Hepatocyte (in vitro differentiated cells): Measurements from ENCODE around the gene MDH1B. TPM values are rescaled to one million over a fixed set of nuclear protein-coding genes. Genes with fewer than 3 reads are reported as not detected.

Source experiments
- DNase-seq: peaks from one replicate; pipeline ENCODE4 v3.0.0-alpha.2; 2016; ENCODE audit warnings: low spot score
- H2AFZ ChIP-seq: fragments of 200-600 bp; sonication (generic); 2 replicates; pipeline ENCODE4 v1.6.0; 2016; ENCODE audit warnings: antibody characterized with exemption, mild to moderate bottlenecking
- H3K27ac ChIP-seq: fragments of 200-600 bp; sonication (generic); 2 replicates; pipeline ENCODE4 v1.5.1; 2016; ENCODE audit warnings: mild to moderate bottlenecking
- H3K27me3 ChIP-seq: fragments of 200-600 bp; sonication (generic); 2 replicates; pipeline ENCODE4 v1.6.1; 2016
- H3K36me3 ChIP-seq: fragments of 200-600 bp; sonication (generic); replicated peaks from 2 replicates; pipeline ENCODE4 v1.5.1; 2016; ENCODE audit warnings: low read depth; ENCODE audit not compliant: insufficient read depth
- H3K4me1 ChIP-seq: fragments of 200-600 bp; sonication (generic); 2 replicates; pipeline ENCODE4 v1.5.1; 2016; ENCODE audit warnings: mild to moderate bottlenecking, moderate library complexity; ENCODE audit not compliant: insufficient read depth
- H3K4me2 ChIP-seq: fragments of 200-600 bp; sonication (generic); 2 replicates; pipeline ENCODE4 v1.6.0; 2016
- H3K4me3 ChIP-seq: fragments of 200-600 bp; sonication (generic); 2 replicates; pipeline ENCODE4 v1.5.1; 2016; ENCODE audit warnings: mild to moderate bottlenecking
- H3K79me2 ChIP-seq: fragments of 200-600 bp; sonication (generic); 2 replicates; pipeline ENCODE4 v1.6.0; 2017; ENCODE audit warnings: mild to moderate bottlenecking
- H3K9me2 ChIP-seq: fragments of 200-600 bp; sonication (generic); replicated peaks from 2 replicates; pipeline ENCODE4 v1.6.0; 2017; ENCODE audit warnings: mild to moderate bottlenecking; ENCODE audit not compliant: insufficient read depth
- H3K9me3 ChIP-seq: fragments of 200-600 bp; sonication (generic); 2 replicates; pipeline ENCODE4 v1.5.1; 2016; ENCODE audit warnings: low read depth, mild to moderate bottlenecking
- H4K20me1 ChIP-seq: fragments of 200-600 bp; sonication (generic); 2 replicates; pipeline ENCODE4 v1.6.0; 2016; ENCODE audit warnings: mild to moderate bottlenecking; ENCODE audit not compliant: insufficient read depth, poor library complexity, severe bottlenecking
- EZH2 ChIP-seq: fragments of 200-600 bp; sonication (generic); IDR thresholded peaks from 2 replicates; pipeline ENCODE4 v1.6.1; 2016; ENCODE audit warnings: antibody characterized with exemption, mild to moderate bottlenecking, borderline replicate concordance
- EZH2phosphoT487 ChIP-seq: fragments of 200-600 bp; sonication (generic); IDR thresholded peaks from one replicate; pipeline ENCODE4 v1.6.1; 2018; ENCODE audit warnings: antibody characterized with exemption, mild to moderate bottlenecking, low read depth, moderate library complexity; ENCODE audit not compliant: unreplicated experiment, severe bottlenecking
- WGBS: methylation state at CpG from one replicate; pipeline ENCODE4 v1.1.6; 2016; ENCODE audit warnings: low lambda C conversion rate; ENCODE audit errors: missing lambda C conversion rate; 5-methylcytosine and 5-hydroxymethylcytosine counted together
- polyA plus RNA-seq: library from polyadenylated mRNA; unstranded; fragments of >200 nt; fragmentation: Nextera tagmentation; extraction: Ambion mirVana; gene quantifications from 2 replicates; pipeline ENCODE4 v1.2.1, GENCODE V29; 2016
- total RNA-seq: library from RNA; depleted of rRNA; stranded (reverse); fragments of >200 nt; gene quantifications from 2 replicates; pipeline ENCODE4 v1.2.3, GENCODE V29; 2014
- TF ChIP-seq, protein P1 (sequence below): fragments of 200-600 bp; sonication (generic); IDR thresholded peaks from 2 replicates; pipeline ENCODE4 v1.5.1; 2016; ENCODE audit warnings: antibody characterized with exemption, mild to moderate bottlenecking; ENCODE audit not compliant: poor library complexity

MDH1B gene
- total and polyA plus RNA-seq, 2 experiments from 2014 or later = 0.07 to 0.35 TPM

DNA sequence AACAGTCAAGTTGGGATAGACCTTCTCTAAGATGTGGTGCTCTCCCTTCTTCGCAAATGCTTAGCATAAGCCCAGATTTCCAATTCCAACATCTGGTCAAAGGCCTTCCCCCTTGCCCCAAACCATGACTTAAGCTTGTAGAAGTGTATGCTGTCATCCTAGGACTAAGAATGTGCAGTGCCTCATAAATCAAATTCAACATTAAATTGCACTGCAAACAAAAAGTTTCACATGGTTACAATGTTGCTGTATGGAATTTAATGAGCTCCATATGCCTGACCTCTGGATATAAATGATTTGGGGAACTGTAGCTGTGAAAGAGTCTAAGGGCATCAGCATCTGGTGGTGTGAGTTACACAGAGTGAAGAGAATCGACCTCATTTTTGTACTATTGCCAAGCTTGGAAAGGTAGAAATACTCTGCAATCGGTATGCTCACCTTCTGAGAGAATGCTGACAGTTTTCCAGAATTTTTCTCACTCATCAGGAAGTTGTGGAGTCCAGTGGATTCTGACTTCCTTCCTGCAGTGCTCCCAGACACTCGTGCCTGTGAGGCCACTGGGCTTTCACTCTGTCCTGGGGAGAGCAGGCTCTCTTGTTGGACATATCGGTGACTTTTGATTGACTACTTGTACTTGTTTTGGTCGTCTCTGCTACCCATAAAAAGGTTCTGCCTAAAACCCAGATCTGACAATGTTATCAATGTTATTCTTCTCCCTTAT lies 40.9 kb upstream of the MDH1B start:
- Histone ChIP-seq H4K20me1 (no peaks in the 10 kb centered on the region), H3K4me2 (no peak overlapping the region), H3K4me3 (no peak overlapping the region), H3K9me2 (no peaks in the 10 kb centered on the region), H3K79me2 (no peaks in the 10 kb centered on the region), H3K27ac (no peak overlapping the region), H2AFZ (no peak overlapping the region), H3K4me1 (no peaks in the 10 kb centered on the region), H3K9me3 (no peaks in the 10 kb centered on the region), H3K36me3 (no peaks in the 10 kb centered on the region), H3K27me3 (no peaks in the 10 kb centered on the region)
- WGBS = 64% methylated on average over 6 of the region's 6 CpGs
- TF ChIP-seq, protein P1, sequence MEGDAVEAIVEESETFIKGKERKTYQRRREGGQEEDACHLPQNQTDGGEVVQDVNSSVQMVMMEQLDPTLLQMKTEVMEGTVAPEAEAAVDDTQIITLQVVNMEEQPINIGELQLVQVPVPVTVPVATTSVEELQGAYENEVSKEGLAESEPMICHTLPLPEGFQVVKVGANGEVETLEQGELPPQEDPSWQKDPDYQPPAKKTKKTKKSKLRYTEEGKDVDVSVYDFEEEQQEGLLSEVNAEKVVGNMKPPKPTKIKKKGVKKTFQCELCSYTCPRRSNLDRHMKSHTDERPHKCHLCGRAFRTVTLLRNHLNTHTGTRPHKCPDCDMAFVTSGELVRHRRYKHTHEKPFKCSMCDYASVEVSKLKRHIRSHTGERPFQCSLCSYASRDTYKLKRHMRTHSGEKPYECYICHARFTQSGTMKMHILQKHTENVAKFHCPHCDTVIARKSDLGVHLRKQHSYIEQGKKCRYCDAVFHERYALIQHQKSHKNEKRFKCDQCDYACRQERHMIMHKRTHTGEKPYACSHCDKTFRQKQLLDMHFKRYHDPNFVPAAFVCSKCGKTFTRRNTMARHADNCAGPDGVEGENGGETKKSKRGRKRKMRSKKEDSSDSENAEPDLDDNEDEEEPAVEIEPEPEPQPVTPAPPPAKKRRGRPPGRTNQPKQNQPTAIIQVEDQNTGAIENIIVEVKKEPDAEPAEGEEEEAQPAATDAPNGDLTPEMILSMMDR = no peak
- TF ChIP-seq EZH2 (no peak), EZH2phosphoT487 (no peak)
- no peak for DNase-seq

DNA sequence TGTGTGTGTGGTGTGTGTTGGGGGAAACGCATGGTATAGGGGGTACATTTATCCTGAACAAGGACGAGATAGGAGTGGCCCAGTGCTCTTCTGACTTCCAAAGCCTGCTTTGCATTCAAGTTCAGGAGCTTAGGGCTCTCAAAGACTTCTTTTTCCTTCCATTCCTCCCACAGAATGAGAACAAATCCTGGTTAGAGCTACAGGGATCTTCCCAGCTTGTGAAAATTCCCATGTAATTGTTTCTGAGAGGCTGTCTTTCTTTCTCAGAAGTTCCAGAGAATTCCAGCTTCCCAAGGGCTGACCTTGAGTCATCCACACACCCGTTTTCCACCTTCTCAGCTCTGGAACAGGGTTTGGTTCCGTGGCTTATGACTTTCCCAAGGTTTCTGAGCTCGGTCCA lies 39.2 kb upstream of the MDH1B start:
- Histone ChIP-seq H3K27ac (no peak overlapping the region), H3K79me2 (no peaks in the 10 kb centered on the region), H4K20me1 (no peaks in the 10 kb centered on the region), H2AFZ (no peak overlapping the region), H3K4me1 (no peaks in the 10 kb centered on the region), H3K4me3 (no peak overlapping the region), H3K36me3 (no peaks in the 10 kb centered on the region), H3K9me2 (no peaks in the 10 kb centered on the region), H3K27me3 (no peaks in the 10 kb centered on the region), H3K9me3 (no peaks in the 10 kb centered on the region), H3K4me2 (no peak overlapping the region)
- 87% methylated on average over 5 of the region's 5 CpGs for WGBS
- TF ChIP-seq, protein P1 = no peak
- no peak for TF ChIP-seq EZH2
- TF ChIP-seq EZH2phosphoT487 = no peak
- no peak for DNase-seq

DNA sequence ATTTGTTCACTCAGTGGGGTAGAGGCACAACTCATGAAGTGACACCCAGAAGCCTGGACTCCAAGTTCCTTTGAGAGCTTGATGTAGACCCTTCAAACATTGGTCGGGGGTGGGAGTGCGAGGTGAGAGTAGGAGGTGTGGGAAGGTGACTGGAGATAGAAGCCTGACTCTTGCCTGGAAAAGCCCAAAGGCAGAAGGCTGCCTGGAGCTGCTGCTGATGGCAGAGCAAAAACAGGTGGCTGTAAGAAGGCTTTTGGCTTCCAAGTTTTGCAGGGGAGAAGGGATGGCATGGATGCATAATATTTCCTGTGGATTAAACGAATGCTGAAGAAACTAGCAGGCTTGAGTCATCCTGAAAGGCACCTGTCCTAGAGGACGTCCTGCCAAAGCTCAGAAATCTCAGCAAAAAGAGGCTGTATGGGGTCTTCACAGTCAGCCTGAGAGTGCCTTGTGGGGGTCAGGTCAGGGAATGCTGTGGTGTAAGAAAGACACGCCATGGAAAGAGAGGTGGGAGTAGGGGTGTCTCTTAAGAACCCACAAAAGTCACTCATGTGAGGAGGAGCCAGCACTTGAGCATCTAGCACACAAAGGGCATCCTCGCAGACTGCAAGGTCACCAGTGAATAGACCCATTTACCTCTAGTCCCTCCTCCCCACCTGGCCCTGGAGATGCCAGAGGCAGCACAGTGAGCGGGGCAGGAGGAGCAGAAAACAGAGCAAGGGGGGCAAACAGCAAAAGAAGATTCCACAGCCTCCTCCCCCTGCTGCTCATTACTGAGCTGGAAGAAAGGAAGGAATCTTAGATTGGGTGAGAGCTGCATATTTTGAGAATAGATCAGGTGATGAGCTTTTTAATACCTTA lies 37.8 kb upstream of the MDH1B start:
- TF ChIP-seq, protein P1 = no peak
- no peak for TF ChIP-seq EZH2phosphoT487
- TF ChIP-seq EZH2 = no peak
- Histone ChIP-seq H3K27me3 (no peaks in the 10 kb centered on the region), H3K9me2 (no peaks in the 10 kb centered on the region), H3K4me2 (no peak overlapping the region), H3K4me3 (no peak overlapping the region), H3K9me3 (no peaks in the 10 kb centered on the region), H4K20me1 (no peaks in the 10 kb centered on the region), H3K79me2 (no peaks in the 10 kb centered on the region), H3K4me1 (no peaks in the 10 kb centered on the region), H3K27ac (no peak overlapping the region), H3K36me3 (no peaks in the 10 kb centered on the region), H2AFZ (no peak overlapping the region)
- DNase-seq = no peak
- 92% methylated on average over 7 of the region's 7 CpGs for WGBS
